Keratinocyte (primary cell): ENCODE data around the gene ARHGAP6.

Source experiments
- EZH2 ChIP-seq: IDR thresholded peaks from one replicate; pipeline ENCODE4 v1.6.1; 2012; ENCODE audit warnings: inconsistent platforms, mild to moderate bottlenecking, low read length, moderate library complexity
- TF ChIP-seq, protein P1 (sequence below), 3 experiments: IDR thresholded peaks in 1 of 3; conservative IDR thresholded peaks in 1 of 3; optimal IDR thresholded peaks in 1 of 3; 2 replicates in 2 of 3; 3 replicates in 1 of 3; pipeline versions ENCODE3 to v1.5.1; 2011; ENCODE audit warnings: low read length in 3 of 3, mild to moderate bottlenecking in 3 of 3, moderate library complexity in 2 of 3, control low read depth in 1 of 3, inconsistent platforms in 1 of 3; ENCODE audit not compliant: insufficient read depth in 2 of 3; ENCODE audit errors: extremely low read depth in 1 of 3

DNA sequence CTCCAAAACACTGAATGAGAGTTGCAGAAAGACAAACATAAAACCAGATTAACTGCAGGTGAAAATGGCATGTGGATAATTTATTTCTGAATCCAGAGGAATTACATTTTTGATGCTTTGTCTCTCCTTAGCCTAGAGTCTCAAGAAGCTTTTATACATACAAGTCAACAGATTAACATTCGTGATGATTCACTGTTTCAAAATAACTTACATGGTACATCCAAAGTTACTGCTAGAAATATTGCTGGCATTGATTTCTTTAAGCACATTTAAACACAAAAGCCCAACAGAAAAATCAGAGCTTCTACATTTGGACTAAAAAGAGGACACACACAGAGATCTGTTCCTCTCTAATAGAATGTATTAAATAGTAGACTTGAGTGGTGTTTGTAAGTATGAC is 266.9 kb downstream of the ARHGAP6 start:
- TF ChIP-seq, protein P1, sequence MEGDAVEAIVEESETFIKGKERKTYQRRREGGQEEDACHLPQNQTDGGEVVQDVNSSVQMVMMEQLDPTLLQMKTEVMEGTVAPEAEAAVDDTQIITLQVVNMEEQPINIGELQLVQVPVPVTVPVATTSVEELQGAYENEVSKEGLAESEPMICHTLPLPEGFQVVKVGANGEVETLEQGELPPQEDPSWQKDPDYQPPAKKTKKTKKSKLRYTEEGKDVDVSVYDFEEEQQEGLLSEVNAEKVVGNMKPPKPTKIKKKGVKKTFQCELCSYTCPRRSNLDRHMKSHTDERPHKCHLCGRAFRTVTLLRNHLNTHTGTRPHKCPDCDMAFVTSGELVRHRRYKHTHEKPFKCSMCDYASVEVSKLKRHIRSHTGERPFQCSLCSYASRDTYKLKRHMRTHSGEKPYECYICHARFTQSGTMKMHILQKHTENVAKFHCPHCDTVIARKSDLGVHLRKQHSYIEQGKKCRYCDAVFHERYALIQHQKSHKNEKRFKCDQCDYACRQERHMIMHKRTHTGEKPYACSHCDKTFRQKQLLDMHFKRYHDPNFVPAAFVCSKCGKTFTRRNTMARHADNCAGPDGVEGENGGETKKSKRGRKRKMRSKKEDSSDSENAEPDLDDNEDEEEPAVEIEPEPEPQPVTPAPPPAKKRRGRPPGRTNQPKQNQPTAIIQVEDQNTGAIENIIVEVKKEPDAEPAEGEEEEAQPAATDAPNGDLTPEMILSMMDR (optimal IDR thresholded peaks at IDR 0.05 in 1 of 3, IDR thresholded peaks at IDR 0.05 in 1 of 3, conservative IDR thresholded peaks at IDR 0.05 in 1 of 3; ENCODE audit: extremely low read depth in 1 of 3, insufficient read depth in 2 of 3, low read length in 3 of 3) = no peak
- no peak for TF ChIP-seq EZH2
